Mammary epithelial cell (primary cell): ENCODE data around the gene FNIP1.

Source experiments
- CTCF ChIP-seq, 2 donors: IDR thresholded peaks in 1 of 2; conservative IDR thresholded peaks in 1 of 2; 2 replicates each; pipeline ENCODE4 v1.5.1; 2011 to 2012; ENCODE audit warnings: inconsistent platforms in 2 of 2, low read length in 2 of 2, mild to moderate bottlenecking in 2 of 2, control low read depth in 1 of 2, low read depth in 1 of 2; ENCODE audit not compliant: insufficient read depth in 1 of 2; ENCODE audit errors: extremely low read depth in 1 of 2
- EZH2 ChIP-seq: IDR thresholded peaks from 2 replicates; pipeline ENCODE4 v1.6.1; 2012; ENCODE audit warnings: low read length, inconsistent platforms, borderline replicate concordance

GRCh38 chr5:131719564-131719963 is 77.3 kb downstream of the FNIP1 start:
- TF ChIP-seq CTCF (conservative IDR thresholded peaks at IDR 0.05 in 1 of 2, IDR thresholded peaks at IDR 0.05 in 1 of 2; ENCODE audit: extremely low read depth in 1 of 2, insufficient read depth in 1 of 2, low read depth in 1 of 2, low read length in 2 of 2) (no peak), EZH2 (no peak)
